ENCODE results near the gene LIG1.

LIG1 gene

DNA sequence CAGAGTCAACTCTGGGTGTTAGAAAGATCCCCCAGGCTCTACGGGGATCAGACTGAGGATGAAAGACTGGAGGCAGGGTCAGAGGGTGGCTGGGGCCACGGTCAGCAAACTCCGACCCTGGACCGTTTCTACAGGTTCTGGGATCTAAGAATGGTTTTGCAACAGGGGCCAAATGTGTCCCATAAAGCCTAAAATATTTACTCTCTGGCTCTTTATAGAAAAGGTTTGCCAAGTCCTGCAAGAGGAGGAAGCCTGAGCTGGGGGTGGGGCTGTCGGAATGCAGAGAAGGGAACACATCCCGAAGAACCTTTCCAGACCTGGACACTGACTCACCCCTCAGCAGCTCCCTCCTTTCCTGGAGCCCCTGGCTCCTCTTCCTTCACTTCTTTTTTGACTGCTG is 20.7 kb downstream of the LIG1 start:
- Histone ChIP-seq H3K27ac (ENCODE audit: low read depth, low read length, poor library complexity, severe bottlenecking) (no peak overlapping the region), H3K4me1 (ENCODE audit: insufficient read depth, low read length, severe bottlenecking) (no peaks in the 10 kb centered on the region), H3F3A (ENCODE audit: insufficient read depth, low read length) (no peaks in the 10 kb centered on the region), H4K20me1 (ENCODE audit: insufficient read depth, low read length) (no peaks in the 10 kb centered on the region), H3K27me3 (ENCODE audit: insufficient read depth, low read length) (no peaks in the 10 kb centered on the region), H3K9me2 (ENCODE audit: low read depth, low read length) (no peaks in the 10 kb centered on the region), H3K36me3 (ENCODE audit: insufficient read depth, low read length) (peaks cover 69% of the 10 kb centered on the region), H3K9me3 (ENCODE audit: low read length) (no peaks in the 10 kb centered on the region), H2AFZ (ENCODE audit: low read length) (no peak overlapping the region), H3K79me2 (ENCODE audit: insufficient read depth, low read length) (no peaks in the 10 kb centered on the region), H3K4me2 (ENCODE audit: low read length) (no peak overlapping the region), H3K9ac (ENCODE audit: low read length) (no peak overlapping the region), H3K4me3 (ENCODE audit: low read depth, low read length, poor library complexity, severe bottlenecking) (no peak overlapping the region)
- no peak for TF ChIP-seq CTCF (IDR thresholded peaks at IDR 0.05; ENCODE audit: low read length)
- no peak for TF ChIP-seq EZH2 (IDR thresholded peaks at IDR 0.05; ENCODE audit: borderline replicate concordance, low read length)

DNA sequence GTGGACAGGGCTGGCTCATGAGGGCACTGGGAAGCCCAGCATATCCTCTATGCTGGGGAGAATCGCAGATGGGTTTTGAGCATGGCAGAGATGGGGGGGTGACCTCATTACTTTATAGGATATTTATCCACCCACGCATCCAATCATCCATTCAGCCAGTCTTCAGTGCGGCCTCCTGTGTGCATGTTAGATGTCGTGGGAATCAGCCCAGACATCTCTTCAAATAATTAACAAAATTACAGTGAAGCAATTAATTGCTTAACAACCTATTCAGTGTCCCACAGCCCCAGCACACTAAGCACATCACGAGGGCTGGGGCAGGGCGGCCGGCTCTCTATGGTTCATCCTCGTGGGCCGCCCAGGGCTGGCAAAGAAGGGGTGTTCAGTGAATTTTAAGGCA is 21.6 kb downstream of the LIG1 start:
- Histone ChIP-seq H3F3A (ENCODE audit: insufficient read depth, low read length) (no peaks in the 10 kb centered on the region), H2AFZ (ENCODE audit: low read length) (no peak overlapping the region), H4K20me1 (ENCODE audit: insufficient read depth, low read length) (no peaks in the 10 kb centered on the region), H3K4me3 (ENCODE audit: low read depth, low read length, poor library complexity, severe bottlenecking) (no peak overlapping the region), H3K27ac (ENCODE audit: low read depth, low read length, poor library complexity, severe bottlenecking) (no peak overlapping the region), H3K79me2 (ENCODE audit: insufficient read depth, low read length) (no peaks in the 10 kb centered on the region), H3K9ac (ENCODE audit: low read length) (no peak overlapping the region), H3K4me2 (ENCODE audit: low read length) (no peak overlapping the region), H3K9me2 (ENCODE audit: low read depth, low read length) (no peaks in the 10 kb centered on the region), H3K4me1 (ENCODE audit: insufficient read depth, low read length, severe bottlenecking) (no peaks in the 10 kb centered on the region), H3K36me3 (ENCODE audit: insufficient read depth, low read length) (peaks cover 73% of the 10 kb centered on the region), H3K27me3 (ENCODE audit: insufficient read depth, low read length) (no peaks in the 10 kb centered on the region), H3K9me3 (ENCODE audit: low read length) (no peaks in the 10 kb centered on the region)
- TF ChIP-seq CTCF (IDR thresholded peaks at IDR 0.05; ENCODE audit: low read length) (no peak), EZH2 (IDR thresholded peaks at IDR 0.05; ENCODE audit: borderline replicate concordance, low read length) (no peak)

DNA sequence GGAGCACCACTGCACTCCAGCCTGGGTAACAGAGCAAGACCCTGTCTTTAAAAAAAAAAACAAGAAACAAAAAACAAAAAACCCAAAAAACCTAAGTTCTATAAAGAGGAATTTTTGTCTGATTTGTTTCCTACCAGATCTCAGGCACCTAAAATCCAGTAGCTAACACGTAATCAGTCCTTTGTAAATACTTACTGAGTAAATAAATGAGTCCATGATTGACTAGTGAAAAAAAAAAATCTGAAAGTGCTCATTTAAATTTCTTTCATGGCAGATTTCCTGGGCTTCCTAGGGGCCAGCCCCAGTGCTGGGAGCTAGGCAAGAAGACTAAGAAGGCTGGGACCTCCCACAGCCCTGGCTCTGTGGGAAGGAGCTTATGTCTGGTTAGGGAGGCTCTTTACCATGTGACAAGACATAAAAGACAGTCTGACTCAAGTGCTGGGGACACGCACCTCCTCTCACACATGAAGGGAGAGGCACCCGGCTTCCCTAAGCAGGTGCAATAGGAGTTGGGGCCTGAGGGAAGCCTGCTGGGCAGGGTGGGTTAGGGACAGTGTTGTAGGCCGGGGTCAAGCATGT is 22.5 kb downstream of the LIG1 start:
- Histone ChIP-seq H3K4me3 (ENCODE audit: low read depth, low read length, poor library complexity, severe bottlenecking) (no peak overlapping the region), H3K4me2 (ENCODE audit: low read length) (no peak overlapping the region), H3K9me2 (ENCODE audit: low read depth, low read length) (no peaks in the 10 kb centered on the region), H3K9me3 (ENCODE audit: low read length) (no peaks in the 10 kb centered on the region), H2AFZ (ENCODE audit: low read length) (no peak overlapping the region), H3K27ac (ENCODE audit: low read depth, low read length, poor library complexity, severe bottlenecking) (no peak overlapping the region), H3K36me3 (ENCODE audit: insufficient read depth, low read length) (peaks cover 82% of the 10 kb centered on the region), H3K4me1 (ENCODE audit: insufficient read depth, low read length, severe bottlenecking) (no peaks in the 10 kb centered on the region), H3F3A (ENCODE audit: insufficient read depth, low read length) (no peaks in the 10 kb centered on the region), H3K27me3 (ENCODE audit: insufficient read depth, low read length) (no peaks in the 10 kb centered on the region), H4K20me1 (ENCODE audit: insufficient read depth, low read length) (no peaks in the 10 kb centered on the region), H3K79me2 (ENCODE audit: insufficient read depth, low read length) (no peaks in the 10 kb centered on the region), H3K9ac (ENCODE audit: low read length) (no peak overlapping the region)
- TF ChIP-seq EZH2 (IDR thresholded peaks at IDR 0.05; ENCODE audit: borderline replicate concordance, low read length) (no peak), CTCF (IDR thresholded peaks at IDR 0.05; ENCODE audit: low read length) (no peak)

All from OCI-LY1 (cell line).